T-helper 1 cell treated with Interleukin-12 subunit alpha and Interleukin-12 subunit beta and Interleukin-4 antibody, amounts not matched to agents 30 ng/mL and 1 ng/mL, for 36 hours (primary cell): ENCODE data around the gene WBP2NL. TPM values are rescaled to one million over a fixed set of nuclear protein-coding genes. Genes with fewer than 3 reads are reported as not detected.

ENCODE experiments used
- intact Hi-C: fragments of 100-400 bp; cut with micrococcal nuclease; formaldehyde crosslinking; loops from one replicate; pipeline ENCODE4 v1.15.1; 2024
- total RNA-seq: library from RNA; stranded (reverse); gene quantifications from 2 replicates; pipeline ENCODE4 v1.2.3, GENCODE V29; 2022

Gene WBP2NL
- total RNA-seq, 1 donor from 2014 or later: 2.9 TPM

DNA sequence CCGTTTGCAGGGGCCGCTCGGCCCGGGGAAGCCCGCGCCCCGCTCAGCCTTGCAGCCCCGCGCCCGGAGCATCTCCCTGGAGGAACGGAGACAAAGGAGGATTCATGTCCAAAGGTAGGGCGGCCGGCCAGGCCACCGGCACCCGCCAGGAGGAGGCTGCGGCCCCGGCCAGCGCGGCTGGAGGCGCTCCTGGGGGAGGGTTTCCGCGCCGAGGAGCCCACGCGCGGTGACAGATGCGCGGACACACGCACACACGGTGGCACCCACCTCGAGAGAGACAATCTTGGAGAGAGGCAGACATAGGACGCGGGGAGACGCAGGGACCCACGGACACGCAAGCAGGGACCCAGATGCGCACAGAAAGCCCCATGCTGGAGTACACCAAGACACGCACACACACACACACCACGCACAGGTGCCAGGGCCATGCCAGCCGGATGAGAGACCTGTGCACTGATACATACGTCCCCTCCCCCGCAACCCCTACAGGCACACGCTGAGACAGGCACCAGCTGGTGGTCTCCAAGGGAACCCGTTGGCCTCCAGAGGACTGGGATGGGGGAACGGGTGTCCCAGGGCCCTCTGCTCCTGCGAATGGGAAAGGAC lies 21.5 kb upstream of the WBP2NL start:
- intact Hi-C loops: no loop called here

DNA sequence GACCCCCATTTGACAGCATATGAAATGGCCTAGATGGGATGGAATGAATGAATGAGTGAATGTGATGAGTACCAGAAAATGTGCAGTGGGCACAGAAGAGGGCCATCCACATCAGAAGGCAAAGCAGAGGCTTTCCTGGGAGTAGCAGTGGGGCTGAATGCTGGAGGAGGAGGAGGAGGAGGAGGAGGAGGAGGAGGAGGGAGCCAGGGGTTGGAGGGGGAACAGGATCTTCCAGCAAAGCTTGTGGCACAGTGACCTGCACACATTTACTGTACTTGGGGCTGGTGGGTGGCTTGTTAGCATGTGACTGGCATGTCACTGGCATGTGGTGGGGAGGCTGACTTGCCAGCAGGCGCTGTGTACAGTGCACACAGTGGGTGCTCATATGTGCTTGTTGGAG lies 19.9 kb upstream of the WBP2NL start:
- intact Hi-C loops: no loop called here

- intact Hi-C loops: no loop called here
Measured at GRCh38 chr22:41979423-41980250, 19.0 kb upstream of the WBP2NL start.

DNA sequence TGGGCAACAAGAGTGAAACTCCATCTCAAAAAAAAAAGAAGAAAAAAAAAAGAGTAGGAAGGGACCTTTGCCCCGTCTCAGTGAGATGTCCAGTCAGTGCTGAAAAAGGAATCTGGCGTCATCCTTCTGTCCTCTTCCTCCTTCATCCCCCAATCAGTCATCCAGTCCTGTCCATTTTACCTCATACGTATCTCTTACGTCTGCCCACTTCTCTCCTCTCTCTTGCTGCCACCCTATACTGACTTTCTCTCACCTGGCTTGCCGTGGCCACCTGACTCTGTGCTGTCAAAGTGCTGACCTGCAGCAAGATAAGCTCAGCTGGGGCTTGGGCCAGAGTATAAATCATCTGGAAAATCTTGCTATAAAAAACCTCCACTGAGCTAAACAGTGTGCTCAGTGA lies 15.7 kb upstream of the WBP2NL start:
- intact Hi-C loops: no loop called here

DNA sequence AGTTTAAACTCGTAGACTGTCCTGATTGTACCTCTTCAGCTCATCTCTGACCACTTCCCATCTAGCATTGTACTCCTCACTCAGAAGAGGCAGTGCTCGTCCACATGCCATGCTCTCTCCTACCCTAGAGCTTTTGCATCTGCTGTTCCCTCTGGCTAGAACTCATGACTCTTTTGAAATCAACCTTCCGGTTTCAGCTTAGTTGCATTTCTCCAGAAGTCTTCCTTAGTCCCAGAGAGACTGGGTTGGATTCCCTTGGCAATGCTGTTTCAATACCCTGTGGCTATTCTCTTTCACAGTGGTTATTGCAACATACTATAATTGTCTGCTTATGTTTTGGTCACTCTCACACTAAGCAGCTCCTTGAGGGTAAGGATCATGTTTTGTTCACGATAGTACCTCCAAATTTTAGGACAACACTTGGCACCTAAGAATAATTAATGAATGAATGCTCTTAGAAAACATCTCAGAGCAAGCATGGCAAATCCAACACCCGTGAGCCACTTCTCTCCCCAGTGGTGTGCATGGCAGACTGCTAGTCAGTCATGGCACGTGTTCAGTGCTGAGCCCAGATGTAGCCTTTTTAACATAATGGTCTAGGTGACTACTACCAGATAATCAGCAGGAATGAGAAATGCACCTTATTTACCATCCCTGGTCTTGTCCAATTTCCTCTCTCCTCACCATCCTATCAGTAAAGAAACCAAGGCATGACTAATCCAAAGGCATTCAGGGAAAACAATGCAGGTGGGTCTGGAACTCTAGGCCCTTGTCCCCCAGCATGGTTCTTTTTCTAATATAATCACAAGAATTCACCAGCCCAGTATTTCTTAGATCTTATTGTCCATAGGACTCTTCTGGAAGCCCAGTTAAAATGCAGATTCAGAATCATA lies 14.8 kb upstream of the WBP2NL start:
- intact Hi-C loops: no loop called here

GRCh38 chr22:41987276-41987675 lies 11.3 kb upstream of the WBP2NL start:
- intact Hi-C loops: no loop called here

DNA sequence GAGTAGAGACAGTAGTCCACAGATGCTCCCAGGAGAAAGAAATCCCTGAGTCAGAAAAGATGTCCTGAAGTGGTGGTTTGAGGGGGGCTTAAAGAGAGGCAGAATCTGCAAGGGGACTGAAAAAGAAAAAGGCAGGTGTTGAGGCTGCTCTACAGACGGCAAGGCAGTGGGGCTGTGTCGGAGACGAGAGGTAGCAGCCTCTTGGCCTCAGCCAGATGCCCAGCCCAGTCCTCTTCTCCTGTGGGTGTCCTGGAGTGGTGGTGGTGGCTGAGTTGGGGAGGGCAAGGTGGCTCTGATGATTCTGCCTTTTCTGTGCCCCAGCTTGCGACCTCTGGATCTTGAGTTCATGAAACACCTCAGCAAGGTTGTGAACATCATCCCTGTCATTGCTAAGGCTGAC lies 9.3 kb upstream of the WBP2NL start:
- intact Hi-C loops: no loop called here

DNA sequence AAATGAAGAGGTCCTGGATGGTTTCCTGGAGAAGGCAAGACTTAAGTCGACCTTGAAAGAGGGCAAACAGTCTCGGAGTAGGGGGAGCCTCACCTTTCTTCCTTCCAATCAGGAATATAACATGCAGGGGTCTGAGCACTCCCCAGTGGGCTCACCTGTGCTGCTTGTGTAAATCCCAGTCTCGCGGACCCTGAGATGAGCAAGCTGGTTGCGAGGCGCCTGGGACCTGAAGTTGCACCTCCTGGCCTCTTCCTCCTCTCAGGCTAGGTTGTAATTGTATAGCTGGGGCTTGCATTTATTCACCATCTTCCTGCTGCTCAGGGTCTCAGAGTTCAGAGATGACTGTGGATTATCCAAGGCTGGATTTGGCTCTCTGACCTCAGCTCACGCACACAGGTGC lies 7.5 kb upstream of the WBP2NL start:
- intact Hi-C loops: no loop called here

DNA sequence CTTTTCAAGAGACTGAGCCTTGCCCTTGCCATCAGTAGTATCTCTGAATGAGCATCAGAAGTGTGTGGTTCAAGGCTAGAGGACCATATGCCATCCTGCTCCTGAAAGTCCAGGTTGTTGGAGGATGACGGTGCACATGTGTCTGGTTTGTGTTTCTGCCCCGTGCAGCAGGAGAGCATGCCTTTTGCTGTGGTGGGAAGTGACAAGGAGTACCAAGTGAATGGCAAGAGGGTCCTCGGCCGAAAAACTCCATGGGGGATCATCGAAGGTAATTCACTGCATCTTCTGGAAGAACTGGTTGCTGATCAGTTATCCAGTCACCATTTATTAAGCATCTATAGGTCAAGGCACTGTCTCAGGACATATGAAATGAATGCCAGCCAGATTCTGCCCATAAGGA lies 6.1 kb upstream of the WBP2NL start:
- intact Hi-C loops: no loop called here

DNA sequence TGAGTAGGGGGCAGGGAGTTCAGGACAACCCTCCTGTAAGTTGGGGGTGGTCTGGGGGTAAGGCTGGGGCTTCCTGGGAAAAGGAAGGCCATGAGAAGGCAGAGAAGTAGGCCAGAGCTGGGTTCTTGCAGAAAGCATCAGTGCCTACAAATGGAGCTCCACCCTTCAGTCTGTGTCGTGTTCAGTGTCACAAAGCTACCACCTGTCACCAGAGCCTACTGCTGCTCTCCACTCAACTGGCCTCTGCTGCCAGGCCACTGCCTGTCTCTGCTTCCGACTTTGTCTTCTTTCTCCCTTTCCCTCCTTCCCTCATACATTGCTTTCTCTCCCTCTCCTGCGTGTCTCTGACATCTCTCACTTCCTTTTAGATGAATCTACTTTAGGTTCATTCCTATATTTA lies 3.4 kb upstream of the WBP2NL start:
- intact Hi-C loops: loop anchor here (5.0 kb wide), 2 partner anchors 708 to 1192 kb away; partner anchors contain the start of genes RANGAP1 and TTLL12

- intact Hi-C loops: loop anchor here (5.0 kb wide), 2 partner anchors 710 to 1190 kb away; partner anchors contain the start of genes RANGAP1 and TTLL12
Measured at GRCh38 chr22:41996826-41997225, 1.8 kb upstream of the WBP2NL start.

DNA sequence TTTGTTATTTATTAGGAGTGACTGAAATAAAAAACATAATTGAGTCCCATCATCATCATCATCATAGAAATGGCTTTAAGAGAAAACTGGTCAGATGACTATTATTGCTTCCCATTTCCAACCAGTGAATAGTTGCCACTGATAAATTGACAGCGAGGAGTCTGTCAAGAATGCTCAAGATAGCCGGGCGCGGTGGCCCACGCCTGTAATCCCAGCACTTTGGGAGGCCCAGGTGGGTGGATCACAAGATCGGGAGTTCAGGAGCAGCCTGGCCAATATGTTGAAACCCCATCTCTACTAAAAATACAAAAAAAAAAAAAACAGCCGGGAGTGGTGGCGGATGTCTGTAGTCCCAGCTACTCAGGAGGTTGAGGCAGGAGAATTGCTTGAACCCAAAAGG lies 1.9 kb downstream of the WBP2NL start:
- intact Hi-C loops: no loop called here

DNA sequence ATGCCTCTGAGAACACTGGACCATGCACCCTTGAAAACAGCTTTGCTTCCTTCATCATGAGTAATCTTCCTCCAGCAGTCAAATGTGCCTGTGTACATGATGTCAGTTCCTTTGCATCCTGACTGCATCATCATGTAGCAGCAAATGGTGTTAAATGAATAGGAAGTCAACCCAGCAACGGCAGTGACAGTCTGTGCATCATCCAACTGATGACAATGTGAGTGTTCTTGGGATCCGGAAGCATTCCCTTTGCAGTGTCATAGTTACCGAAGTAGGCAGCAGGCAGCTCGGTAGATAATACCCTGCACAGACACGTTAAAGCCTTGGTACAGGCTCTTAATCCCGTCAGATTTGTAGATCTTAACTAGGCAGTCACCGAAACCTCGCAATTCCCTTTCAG lies 2.5 kb downstream of the WBP2NL start:
- intact Hi-C loops: no loop called here

DNA sequence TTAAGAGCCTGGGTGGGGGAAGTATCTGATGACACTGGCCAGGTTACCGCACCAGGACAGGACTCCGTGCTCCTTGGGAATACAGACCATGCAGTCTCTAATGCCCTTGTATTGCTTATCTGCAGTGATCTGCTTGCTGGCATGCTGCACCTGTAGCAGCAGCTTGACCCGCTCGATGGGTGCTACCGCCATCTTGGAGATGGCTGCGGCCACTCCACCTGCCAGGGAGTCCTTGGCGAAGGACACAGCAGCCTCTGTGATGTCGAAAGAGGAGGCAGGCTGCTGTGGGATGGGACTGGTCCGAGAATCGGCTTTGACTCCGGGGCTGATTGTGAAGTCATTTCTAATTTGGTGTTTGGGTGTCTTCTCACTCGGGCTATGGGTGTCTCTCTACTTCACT lies 3.1 kb downstream of the WBP2NL start:
- intact Hi-C loops: no loop called here

- intact Hi-C loops: no loop called here
Measured at GRCh38 chr22:42007922-42008321, 9.3 kb downstream of the WBP2NL start.

GRCh38 chr22:42010778-42011177 lies 12.2 kb downstream of the WBP2NL start:
- intact Hi-C loops: no loop called here

DNA sequence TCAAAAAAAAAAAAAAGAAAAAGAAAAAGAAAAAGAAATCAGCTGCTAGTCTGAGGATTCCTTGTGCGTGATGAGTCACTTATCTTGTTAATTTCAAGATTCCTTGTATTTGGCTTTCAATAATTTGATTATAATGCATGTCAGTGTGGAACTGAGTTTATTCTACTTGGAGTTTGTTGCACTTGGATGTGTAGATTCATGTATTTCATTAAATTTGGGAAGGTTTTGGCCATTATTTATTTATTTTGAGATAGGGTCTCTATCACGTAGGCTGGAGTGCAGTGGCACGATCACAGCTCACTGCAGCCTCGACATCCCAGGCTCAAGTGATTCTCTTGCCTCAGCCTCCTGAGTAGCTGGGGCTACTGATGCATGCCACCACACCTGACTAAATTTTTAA lies 14.8 kb downstream of the WBP2NL start:
- intact Hi-C loops: no loop called here

- intact Hi-C loops: no loop called here
Measured at GRCh38 chr22:42016111-42016510, 17.5 kb downstream of the WBP2NL start.

GRCh38 chr22:42018224-42018623 lies 19.6 kb downstream of the WBP2NL start:
- intact Hi-C loops: no loop called here

- intact Hi-C loops: loop anchor here (5.0 kb wide), 1 partner anchor 36 kb away; no protein-coding TSS in a partner anchor
Measured at GRCh38 chr22:42021571-42021970, 23.0 kb downstream of the WBP2NL start.

DNA sequence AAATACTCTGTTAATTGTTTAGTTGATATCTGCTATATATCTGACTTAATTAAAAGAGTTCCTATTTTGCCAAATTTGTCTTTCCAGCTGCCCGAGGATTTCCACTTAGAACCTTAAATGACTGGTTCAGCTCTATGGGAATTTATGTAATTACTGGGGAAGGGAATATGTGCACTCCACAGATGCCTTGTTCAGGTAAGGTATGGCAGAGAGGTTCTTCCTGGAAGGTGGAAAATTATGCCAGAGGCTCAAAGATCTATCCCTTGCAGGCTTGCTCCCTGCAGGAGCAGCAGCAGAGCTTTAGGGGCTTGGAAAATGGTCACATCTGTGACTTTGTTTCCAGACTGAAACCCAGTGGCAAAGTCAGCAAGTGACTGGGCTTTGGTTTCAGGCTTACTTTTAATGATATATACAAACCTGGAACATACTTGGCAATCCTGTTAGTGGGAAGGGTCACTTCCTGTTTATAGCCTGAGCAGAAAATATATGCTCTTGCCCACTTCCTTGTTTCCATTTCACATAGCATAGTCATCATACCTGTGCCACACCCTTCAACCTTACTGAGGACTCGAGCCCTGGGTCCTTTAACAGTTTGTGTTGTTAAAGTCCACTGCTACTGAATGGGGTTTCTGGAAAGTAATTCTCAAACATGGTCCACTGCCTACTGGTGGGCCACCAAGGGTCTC lies 23.7 kb downstream of the WBP2NL start:
- intact Hi-C loops: loop anchor here (1.0 to 5.0 kb wide), 2 partner anchors 9 to 35 kb away; no protein-coding TSS in a partner anchor
